ENCODE measurements around the gene SCYGR4. TPM values are rescaled to one million over a fixed set of nuclear protein-coding genes. Genes with fewer than 3 reads are reported as not detected.

Gene SCYGR4
- total RNA-seq, 5 donors from 2014 or later (not counting 1 experiment from before 2014, with no cell fraction given) = not detected

Other genes with a start within 250 kb of the SCYGR4 start
- not detected for gene TM4SF20, start 238.2 kb upstream of the SCYGR4 start, total RNA-seq
- not detected for gene SCYGR1, start 229.5 kb upstream of the SCYGR4 start, total RNA-seq
- 10 to 100 TPM; 48.6 to 61.4 (median 53.1) TPM for gene AGFG1, start 145.3 kb upstream of the SCYGR4 start, total RNA-seq
- gene SCYGR2, start 18.6 kb upstream of the SCYGR4 start, total RNA-seq = not detected
- not detected for gene SCYGR3, start 2.7 kb upstream of the SCYGR4 start, total RNA-seq
- gene SCYGR5, start 49.3 kb downstream of the SCYGR4 start, total RNA-seq = not detected
- gene SLC19A3, start 100.5 kb downstream of the SCYGR4 start, total RNA-seq = under 1 TPM in 1 of 5 donors, not detected in 4; 0.15 TPM
- not detected for gene SCYGR6, start 107.3 kb downstream of the SCYGR4 start, total RNA-seq
- gene SCYGR7, start 110.8 kb downstream of the SCYGR4 start, total RNA-seq = not detected
- gene SCYGR8, start 128.4 kb downstream of the SCYGR4 start, total RNA-seq = not detected
- 1 to 10 TPM in 3 of 5 donors, not detected in 2; 1.8 to 3.0 (median 1.9) TPM for gene CCL20, start 196.3 kb downstream of the SCYGR4 start, total RNA-seq

Data from T-cell (primary cell).